ENCODE measurements around the gene RIMBP2.

DNA sequence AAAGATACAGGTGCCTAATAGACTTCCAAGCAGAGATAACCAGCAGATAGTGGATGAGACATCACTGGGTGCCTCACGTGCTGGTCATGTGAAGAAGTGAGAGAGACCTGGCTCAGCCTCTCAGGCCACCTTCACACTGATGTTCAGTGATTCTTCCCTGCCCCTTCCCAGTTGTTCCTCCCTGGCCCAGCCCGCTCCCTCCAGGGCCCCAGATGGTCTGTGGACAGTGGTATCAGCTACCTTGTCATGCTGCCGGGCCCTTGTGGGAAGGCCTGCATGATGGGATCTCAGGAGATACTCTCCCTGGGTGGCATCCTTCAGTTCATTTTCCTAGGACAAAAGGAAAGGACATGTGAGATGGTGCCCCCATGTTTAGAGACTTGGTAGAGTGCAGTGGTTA lies 198.5 kb downstream of the RIMBP2 start:
- TF ChIP-seq, protein P1, sequence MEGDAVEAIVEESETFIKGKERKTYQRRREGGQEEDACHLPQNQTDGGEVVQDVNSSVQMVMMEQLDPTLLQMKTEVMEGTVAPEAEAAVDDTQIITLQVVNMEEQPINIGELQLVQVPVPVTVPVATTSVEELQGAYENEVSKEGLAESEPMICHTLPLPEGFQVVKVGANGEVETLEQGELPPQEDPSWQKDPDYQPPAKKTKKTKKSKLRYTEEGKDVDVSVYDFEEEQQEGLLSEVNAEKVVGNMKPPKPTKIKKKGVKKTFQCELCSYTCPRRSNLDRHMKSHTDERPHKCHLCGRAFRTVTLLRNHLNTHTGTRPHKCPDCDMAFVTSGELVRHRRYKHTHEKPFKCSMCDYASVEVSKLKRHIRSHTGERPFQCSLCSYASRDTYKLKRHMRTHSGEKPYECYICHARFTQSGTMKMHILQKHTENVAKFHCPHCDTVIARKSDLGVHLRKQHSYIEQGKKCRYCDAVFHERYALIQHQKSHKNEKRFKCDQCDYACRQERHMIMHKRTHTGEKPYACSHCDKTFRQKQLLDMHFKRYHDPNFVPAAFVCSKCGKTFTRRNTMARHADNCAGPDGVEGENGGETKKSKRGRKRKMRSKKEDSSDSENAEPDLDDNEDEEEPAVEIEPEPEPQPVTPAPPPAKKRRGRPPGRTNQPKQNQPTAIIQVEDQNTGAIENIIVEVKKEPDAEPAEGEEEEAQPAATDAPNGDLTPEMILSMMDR (IDR thresholded peaks at IDR 0.05; ENCODE audit: low read length) = no peak
- TF ChIP-seq EZH2 (optimal IDR thresholded peaks at IDR 0.05; ENCODE audit: low read depth, low read length) = no peak
